ENCODE results near the gene CCDC149. TPM values are rescaled to one million over a fixed set of nuclear protein-coding genes. Genes with fewer than 3 reads are reported as not detected.

CCDC149 gene
- total and polyA plus RNA-seq, 2 of the 13 experiments (the other 11 are each of a cell fraction or from before 2014, with no cell fraction given): 0.44 to 0.95 TPM

- no peaks in the 10 kb centered on the region for H4K20me1 ChIP-seq (ENCODE audit: insufficient read depth, low read length)
- no TSS peak for BruUV-seq (replicated peaks)
- H3K4me3 ChIP-seq (replicated peaks in 1 of 3; ENCODE audit: insufficient read depth in 1 of 3, low read depth in 2 of 3, low read length in 3 of 3): no peak overlapping the region
- DNase-seq (ENCODE audit: low spot score) (no peak), ATAC-seq (no peak), FAIRE-seq (no peak)
- CTCF ChIA-PET (ENCODE audit: low intra/inter-chr PET ratio, low total read pairs): no interaction called here
- WGBS (ENCODE audit: low lambda C conversion rate): 40% methylated on average over 3 of the region's 3 CpGs
- H3K36me3 ChIP-seq (replicated peaks in 1 of 2; ENCODE audit: control insufficient read depth in 1 of 2, insufficient read depth in 2 of 2, low read length in 2 of 2): no peaks in the 10 kb centered on the region
- no peaks in the 10 kb centered on the region for H3K27me3 ChIP-seq (ENCODE audit: control insufficient read depth in 1 of 2, insufficient read depth in 2 of 2, low read length in 2 of 2)
- H3K4me1 ChIP-seq (ENCODE audit: insufficient read depth, low read length): peaks cover 23% of the 10 kb centered on the region
- no peak overlapping the region for H2AFZ ChIP-seq (ENCODE audit: low read length)
- intact Hi-C loops (cut with micrococcal nuclease; ENCODE audit: unreplicated experiment) (no loop called here), in situ Hi-C loops (cut with HindIII; ENCODE audit: extremely low pct_ligation_motif_present, low pct_unique_long_range_greater_than_20kb) (no loop called here)
- no peak overlapping the region for H3K9ac ChIP-seq (ENCODE audit: insufficient read depth, low read depth, low read length)
- H3K79me2 ChIP-seq (ENCODE audit: insufficient read depth, low read length): no peaks in the 10 kb centered on the region
- POLR2A ChIA-PET: no interaction called here
- H3K9me3 ChIP-seq (ENCODE audit: low read length): no peaks in the 10 kb centered on the region
- TF ChIP-seq RFXANK (CRISPR knock-in tag; IDR thresholded peaks at IDR 0.05) (no peak), DNMT1 (CRISPR knock-in tag; IDR thresholded peaks at IDR 0.05) (no peak), SOX5 (CRISPR knock-in tag; IDR thresholded peaks at IDR 0.05; ENCODE audit: borderline replicate concordance) (no peak), RFX1 (IDR thresholded peaks at IDR 0.05) (no peak), ZNF800 (CRISPR knock-in tag; IDR thresholded peaks at IDR 0.05) (no peak), GLI4 (CRISPR knock-in tag; IDR thresholded peaks at IDR 0.05; ENCODE audit: borderline replicate concordance) (no peak), ZBTB33 (CRISPR knock-in tag; IDR thresholded peaks at IDR 0.05) (no peak), ZNF460 (CRISPR knock-in tag; IDR thresholded peaks at IDR 0.05; ENCODE audit: borderline replicate concordance) (no peak), ZNF350 (CRISPR knock-in tag; IDR thresholded peaks at IDR 0.05; ENCODE audit: borderline replicate concordance, low read depth) (no peak)
- TF ChIP-seq, protein P1, sequence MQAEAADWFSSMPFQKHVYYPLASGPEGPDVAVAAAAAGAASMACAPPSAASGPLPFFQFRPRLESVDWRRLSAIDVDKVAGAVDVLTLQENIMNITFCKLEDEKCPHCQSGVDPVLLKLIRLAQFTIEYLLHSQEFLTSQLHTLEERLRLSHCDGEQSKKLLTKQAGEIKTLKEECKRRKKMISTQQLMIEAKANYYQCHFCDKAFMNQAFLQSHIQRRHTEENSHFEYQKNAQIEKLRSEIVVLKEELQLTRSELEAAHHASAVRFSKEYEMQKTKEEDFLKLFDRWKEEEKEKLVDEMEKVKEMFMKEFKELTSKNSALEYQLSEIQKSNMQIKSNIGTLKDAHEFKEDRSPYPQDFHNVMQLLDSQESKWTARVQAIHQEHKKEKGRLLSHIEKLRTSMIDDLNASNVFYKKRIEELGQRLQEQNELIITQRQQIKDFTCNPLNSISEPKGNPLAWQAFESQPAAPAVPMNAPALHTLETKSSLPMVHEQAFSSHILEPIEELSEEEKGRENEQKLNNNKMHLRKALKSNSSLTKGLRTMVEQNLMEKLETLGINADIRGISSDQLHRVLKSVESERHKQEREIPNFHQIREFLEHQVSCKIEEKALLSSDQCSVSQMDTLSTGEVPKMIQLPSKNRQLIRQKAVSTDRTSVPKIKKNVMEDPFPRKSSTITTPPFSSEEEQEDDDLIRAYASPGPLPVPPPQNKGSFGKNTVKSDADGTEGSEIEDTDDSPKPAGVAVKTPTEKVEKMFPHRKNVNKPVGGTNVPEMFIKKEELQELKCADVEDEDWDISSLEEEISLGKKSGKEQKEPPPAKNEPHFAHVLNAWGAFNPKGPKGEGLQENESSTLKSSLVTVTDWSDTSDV (CRISPR knock-in tag; IDR thresholded peaks at IDR 0.05): no peak
- no peak overlapping the region for H3K27ac ChIP-seq (ENCODE audit: extremely low read length, insufficient read depth, low read length)
- H3K4me2 ChIP-seq (ENCODE audit: low read depth, low read length): no peak overlapping the region
These were observed 71.9 kb downstream of the CCDC149 start for GRCh38 chr4:24840826-24841543.

Data from HepG2 (cell line).